ENCODE data around the gene PHLDB2.

DNA sequence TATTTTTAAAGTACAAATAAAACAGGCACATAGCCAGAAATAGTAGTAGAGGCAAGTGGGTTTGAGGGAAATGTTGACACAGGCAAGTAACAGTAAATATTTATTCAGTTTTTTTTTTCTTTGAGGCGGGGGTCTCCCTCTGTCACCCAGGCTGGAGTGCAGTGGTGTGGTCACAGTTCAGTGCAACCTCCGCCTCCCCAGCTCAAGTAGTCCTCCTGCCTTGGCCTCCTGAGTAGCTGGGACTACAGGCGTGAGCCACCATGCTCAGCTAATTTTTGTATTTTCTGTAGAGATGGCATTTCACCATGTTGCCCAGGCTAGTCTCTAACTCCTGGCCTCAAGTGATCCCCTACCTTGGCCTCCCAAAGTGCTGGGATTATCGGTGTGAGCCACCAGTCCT, 43.5 kb downstream of the PHLDB2 start:
- TF ChIP-seq POLR2A (IDR thresholded peaks at IDR 0.05; ENCODE audit: low read depth, low read length) (no peak), POLR2AphosphoS5 (IDR thresholded peaks at IDR 0.05; ENCODE audit: low read depth, low read length) (no peak), TAF1 (IDR thresholded peaks at IDR 0.05; ENCODE audit: low read depth, low read length) (no peak)

All from GM12891 (cell line).